Measurements from ENCODE around the gene RPL4. TPM values are rescaled to one million over a fixed set of nuclear protein-coding genes. Genes with fewer than 3 reads are reported as not detected.
A peak's percentile ranks its signal among the peaks of the same experiment; 100 is the strongest.

RPL4 gene
- total and polyA plus RNA-seq, 9 of the 15 experiments (the other 6 are each of a cell fraction or from before 2014, with no cell fraction given): 2,055 to 7,760 (median 5,069) TPM

DNA sequence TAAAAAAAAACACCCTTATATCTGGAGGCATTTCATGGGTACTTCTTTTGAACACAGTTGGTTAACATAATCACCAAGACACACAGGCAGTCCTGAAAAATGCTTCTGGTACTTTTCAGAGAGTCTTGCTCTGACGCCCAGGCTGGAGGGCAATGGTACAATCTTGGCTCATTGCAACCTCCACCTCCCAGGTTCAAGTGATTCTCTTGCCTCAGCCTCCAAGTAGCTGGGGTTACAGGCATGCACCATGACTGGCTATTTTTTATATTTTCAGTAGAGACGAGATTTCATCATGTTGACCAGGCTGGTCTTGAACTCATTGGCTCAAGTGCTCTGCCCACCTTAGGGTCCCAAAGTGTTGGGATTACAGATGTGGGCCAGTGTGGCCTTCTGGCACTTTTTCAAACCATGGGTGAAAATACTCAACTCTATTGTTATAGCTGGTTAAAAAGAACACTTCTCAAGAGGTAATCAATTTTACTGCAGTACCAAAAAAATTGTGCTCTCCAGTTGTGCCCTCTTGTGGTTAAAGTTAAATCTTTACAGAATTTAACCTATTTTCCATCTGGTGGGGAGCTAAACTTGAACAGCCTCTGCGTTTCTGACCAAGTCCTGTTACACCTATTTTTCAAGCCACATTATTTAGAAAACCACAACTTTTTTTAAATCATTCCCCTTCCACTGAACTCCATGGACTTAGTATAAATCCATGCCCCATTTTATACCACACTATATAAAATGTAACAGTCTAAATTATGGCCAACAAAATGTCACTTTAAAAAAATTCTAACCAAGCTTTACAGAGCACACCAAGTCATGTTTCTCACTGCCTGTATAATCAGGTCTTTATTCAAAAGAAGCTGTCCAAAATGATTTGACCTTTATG is 5.9 kb downstream of the RPL4 start (continued):
- TF ChIP-seq RBM22 (IDR thresholded peaks at IDR 0.05; ENCODE audit: low read depth, low read length, poor library complexity, severe bottlenecking) (peak; percentile 17), ZNF212 (CRISPR knock-in tag; IDR thresholded peaks at IDR 0.05) (no peak), SUPT5H (IDR thresholded peaks at IDR 0.05) (peak; percentile 37), PHB (CRISPR knock-in tag; IDR thresholded peaks at IDR 0.05) (0 out of 2 replicates have a peak, but pooled peaks have one; percentile 8), NFXL1 (CRISPR knock-in tag; IDR thresholded peaks at IDR 0.05) (peak; percentile 48; the same call in 1 of the 2 replicates), POLR2AphosphoS5 (IDR thresholded peaks at IDR 0.05; ENCODE audit: control insufficient read depth, insufficient read depth, low read depth, low read length) (peak; percentile 36; the same call in 1 of the 2 replicates), ZNF766 (CRISPR knock-in tag; conservative IDR thresholded peaks at IDR 0.05) (no peak), SMAD1 (IDR thresholded peaks at IDR 0.05; ENCODE audit: low read depth, low read length, partially characterized antibody) (peak; percentile 39), ZNF316 (IDR thresholded peaks at IDR 0.05) (0 out of 2 replicates have a peak, but pooled peaks have one; percentile 7), HNRNPL (IDR thresholded peaks at IDR 0.05; ENCODE audit: low read depth, low read length) (0 out of 2 replicates have a peak, but pooled peaks have one; percentile 36), POLR2G (IDR thresholded peaks at IDR 0.05; ENCODE audit: low read depth, low read length) (0 out of 2 replicates have a peak, but pooled peaks have one; percentile 38), ARHGAP35 (IDR thresholded peaks at IDR 0.05; ENCODE audit: partially characterized antibody) (no peak), ZNF445 (CRISPR knock-in tag; IDR thresholded peaks at IDR 0.05; ENCODE audit: low read depth) (no peak), EZH2 (IDR thresholded peaks at IDR 0.05; ENCODE audit: borderline replicate concordance, low read depth, low read length) (no peak), SMAD4 (CRISPR knock-in tag; conservative IDR thresholded peaks at IDR 0.05) (no peak), HNRNPUL1 (IDR thresholded peaks at IDR 0.05; ENCODE audit: low read length) (peak; percentile 63; the same call in 1 of the 2 replicates), ETS2 (tag; IDR thresholded peaks at IDR 0.05; ENCODE audit: borderline replicate concordance, poor library complexity, severe bottlenecking) (no peak), THRB (CRISPR knock-in tag; conservative IDR thresholded peaks at IDR 0.05) (0 out of 2 replicates have a peak, but pooled peaks have one; percentile 2), BRF1 (IDR thresholded peaks at IDR 0.05; ENCODE audit: borderline replicate concordance, extremely low read depth, insufficient read length) (no peak), NR4A1 (CRISPR knock-in tag; IDR thresholded peaks at IDR 0.05) (no peak), NR4A1 (tag; IDR thresholded peaks at IDR 0.05) (0 out of 2 replicates have a peak, but pooled peaks have one; percentile 16), ZNF384 (IDR thresholded peaks at IDR 0.05; ENCODE audit: low read depth, low read length) (peak; percentile 21; the same call in 1 of the 2 replicates)
- TF ChIP-seq, protein P1, sequence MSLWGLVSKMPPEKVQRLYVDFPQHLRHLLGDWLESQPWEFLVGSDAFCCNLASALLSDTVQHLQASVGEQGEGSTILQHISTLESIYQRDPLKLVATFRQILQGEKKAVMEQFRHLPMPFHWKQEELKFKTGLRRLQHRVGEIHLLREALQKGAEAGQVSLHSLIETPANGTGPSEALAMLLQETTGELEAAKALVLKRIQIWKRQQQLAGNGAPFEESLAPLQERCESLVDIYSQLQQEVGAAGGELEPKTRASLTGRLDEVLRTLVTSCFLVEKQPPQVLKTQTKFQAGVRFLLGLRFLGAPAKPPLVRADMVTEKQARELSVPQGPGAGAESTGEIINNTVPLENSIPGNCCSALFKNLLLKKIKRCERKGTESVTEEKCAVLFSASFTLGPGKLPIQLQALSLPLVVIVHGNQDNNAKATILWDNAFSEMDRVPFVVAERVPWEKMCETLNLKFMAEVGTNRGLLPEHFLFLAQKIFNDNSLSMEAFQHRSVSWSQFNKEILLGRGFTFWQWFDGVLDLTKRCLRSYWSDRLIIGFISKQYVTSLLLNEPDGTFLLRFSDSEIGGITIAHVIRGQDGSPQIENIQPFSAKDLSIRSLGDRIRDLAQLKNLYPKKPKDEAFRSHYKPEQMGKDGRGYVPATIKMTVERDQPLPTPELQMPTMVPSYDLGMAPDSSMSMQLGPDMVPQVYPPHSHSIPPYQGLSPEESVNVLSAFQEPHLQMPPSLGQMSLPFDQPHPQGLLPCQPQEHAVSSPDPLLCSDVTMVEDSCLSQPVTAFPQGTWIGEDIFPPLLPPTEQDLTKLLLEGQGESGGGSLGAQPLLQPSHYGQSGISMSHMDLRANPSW (CRISPR knock-in tag; IDR thresholded peaks at IDR 0.05): no peak
- TF ChIP-seq, protein P2, sequence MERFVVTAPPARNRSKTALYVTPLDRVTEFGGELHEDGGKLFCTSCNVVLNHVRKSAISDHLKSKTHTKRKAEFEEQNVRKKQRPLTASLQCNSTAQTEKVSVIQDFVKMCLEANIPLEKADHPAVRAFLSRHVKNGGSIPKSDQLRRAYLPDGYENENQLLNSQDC (CRISPR knock-in tag; IDR thresholded peaks at IDR 0.05): 0 out of 2 replicates have a peak, but pooled peaks have one; percentile 59
